Neural progenitor cell (in vitro differentiated cells): Measurements from ENCODE around the gene CCDC107.

Experiments
- EZH2 ChIP-seq: fragments of 200-600 bp; sonication (generic); IDR thresholded peaks from 2 replicates; pipeline ENCODE4 v1.6.1; 2017; ENCODE audit warnings: antibody characterized with exemption, mild to moderate bottlenecking, moderate library complexity
- EZH2phosphoT487 ChIP-seq: fragments of 200-600 bp; sonication (generic); IDR thresholded peaks from 2 replicates; pipeline ENCODE4 v1.6.1; 2017; ENCODE audit warnings: antibody characterized with exemption
- TF ChIP-seq, protein P1 (sequence below): fragments of 200-600 bp; sonication (generic); IDR thresholded peaks from 2 replicates; pipeline ENCODE4 v1.5.1; 2017; ENCODE audit warnings: antibody characterized with exemption, mild to moderate bottlenecking

- TF ChIP-seq, protein P1, sequence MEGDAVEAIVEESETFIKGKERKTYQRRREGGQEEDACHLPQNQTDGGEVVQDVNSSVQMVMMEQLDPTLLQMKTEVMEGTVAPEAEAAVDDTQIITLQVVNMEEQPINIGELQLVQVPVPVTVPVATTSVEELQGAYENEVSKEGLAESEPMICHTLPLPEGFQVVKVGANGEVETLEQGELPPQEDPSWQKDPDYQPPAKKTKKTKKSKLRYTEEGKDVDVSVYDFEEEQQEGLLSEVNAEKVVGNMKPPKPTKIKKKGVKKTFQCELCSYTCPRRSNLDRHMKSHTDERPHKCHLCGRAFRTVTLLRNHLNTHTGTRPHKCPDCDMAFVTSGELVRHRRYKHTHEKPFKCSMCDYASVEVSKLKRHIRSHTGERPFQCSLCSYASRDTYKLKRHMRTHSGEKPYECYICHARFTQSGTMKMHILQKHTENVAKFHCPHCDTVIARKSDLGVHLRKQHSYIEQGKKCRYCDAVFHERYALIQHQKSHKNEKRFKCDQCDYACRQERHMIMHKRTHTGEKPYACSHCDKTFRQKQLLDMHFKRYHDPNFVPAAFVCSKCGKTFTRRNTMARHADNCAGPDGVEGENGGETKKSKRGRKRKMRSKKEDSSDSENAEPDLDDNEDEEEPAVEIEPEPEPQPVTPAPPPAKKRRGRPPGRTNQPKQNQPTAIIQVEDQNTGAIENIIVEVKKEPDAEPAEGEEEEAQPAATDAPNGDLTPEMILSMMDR: no peak
- TF ChIP-seq EZH2 (no peak), EZH2phosphoT487 (no peak)
Measured at GRCh38 chr9:35666045-35666444, 8.0 kb downstream of the CCDC107 start.
